Naive thymus-derived CD4-positive, alpha-beta T cell (primary cell): ENCODE results near the gene CNP. TPM values are rescaled to one million over a fixed set of nuclear protein-coding genes. Genes with fewer than 3 reads are reported as not detected.
"Not testable (repeated sequence)": the region's sequence is repeated elsewhere in the genome, so short reads cannot be mapped to it uniquely, and the experiment has no call there.

Experiments used
- ATAC-seq: fragments of 150-1000 bp; cut with Tn5 transposase; 2 replicates; pipeline ENCODE4 v1.10.0; 2021; ENCODE audit warnings: mild to moderate bottlenecking, moderate library complexity
- CTCF ChIA-PET: fragments of 350-600 bp; sonication (Branson Sonifier 250); formaldehyde crosslinking; loops from one replicate; lab custom pipeline; 2021; ENCODE audit warnings: antibody characterized with exemption; lab: Charles Lee
- POLR2A ChIA-PET: fragments of 350-600 bp; sonication (Branson Sonifier 250); formaldehyde crosslinking; loops from one replicate; lab custom pipeline; 2021; ENCODE audit warnings: antibody characterized with exemption, inconsistent platforms; lab: Charles Lee
- DNase-seq, 9 donors: peaks; one replicate each; pipeline versions ENCODE4 v3.0.0 to v3.0.0-alpha.2; 2020 to 2022; ENCODE audit warnings: mixed read lengths in 1 of 9
- H3K27ac ChIP-seq: one replicate; pipeline ENCODE4 v1.7.0; 2013; ENCODE audit warnings: mild to moderate bottlenecking, low read depth, low read length, moderate library complexity
- H3K27me3 ChIP-seq, 2 donors: one replicate each; pipeline ENCODE4 v1.7.0; 2013; ENCODE audit warnings: low read length in 2 of 2, mild to moderate bottlenecking in 2 of 2, moderate library complexity in 2 of 2; ENCODE audit not compliant: control insufficient read depth in 2 of 2, insufficient read depth in 2 of 2
- H3K36me3 ChIP-seq, 3 experiments: 1 replicate in 2 of 3; 2 replicates in 1 of 3; pipeline ENCODE4 v1.7.0; 2013; ENCODE audit warnings: low read length in 3 of 3, mild to moderate bottlenecking in 3 of 3, moderate library complexity in 1 of 3; ENCODE audit not compliant: insufficient read depth in 3 of 3, control insufficient read depth in 2 of 3
- H3K4me1 ChIP-seq, 2 donors: one replicate each; pipeline ENCODE4 v1.7.0; 2013; ENCODE audit warnings: low read length in 2 of 2, mild to moderate bottlenecking in 2 of 2, moderate library complexity in 1 of 2; ENCODE audit not compliant: control insufficient read depth in 2 of 2, insufficient read depth in 2 of 2
- H3K4me3 ChIP-seq: 2 replicates; pipeline ENCODE4 v1.7.0; 2013; ENCODE audit warnings: mild to moderate bottlenecking, low read length
- H3K9me3 ChIP-seq, 3 experiments: 1 replicate in 2 of 3; 2 replicates in 1 of 3; pipeline ENCODE4 v1.7.0; 2013; ENCODE audit warnings: low read length in 3 of 3; ENCODE audit not compliant: control insufficient read depth in 2 of 3
- H3K27ac Mint-ChIP-seq, 9 donors: one replicate each; pipeline ENCODE4 v1.8.0; 2020 to 2022; ENCODE audit warnings: mixed read lengths in 9 of 9, mild to moderate bottlenecking in 8 of 9, moderate library complexity in 5 of 9, inconsistent platforms in 2 of 9
- H3K27me3 Mint-ChIP-seq, 5 donors: one replicate each; pipeline ENCODE4 v1.8.0; 2021 to 2022; ENCODE audit warnings: mixed read lengths in 5 of 5, mild to moderate bottlenecking in 1 of 5
- H3K36me3 Mint-ChIP-seq, 5 donors: one replicate each; pipeline ENCODE4 v1.8.0; 2020 to 2022; ENCODE audit warnings: mixed read lengths in 5 of 5, mild to moderate bottlenecking in 3 of 5, inconsistent platforms in 1 of 5
- H3K4me1 Mint-ChIP-seq, 7 donors: one replicate each; pipeline ENCODE4 v1.8.0; 2020 to 2022; ENCODE audit warnings: mixed read lengths in 7 of 7, mild to moderate bottlenecking in 3 of 7, inconsistent platforms in 1 of 7
- H3K4me3 Mint-ChIP-seq, 10 donors: one replicate each; pipeline ENCODE4 v1.8.0; 2020 to 2022; ENCODE audit warnings: mild to moderate bottlenecking in 10 of 10, mixed read lengths in 10 of 10, moderate library complexity in 6 of 10, inconsistent platforms in 2 of 10
- H3K9me3 Mint-ChIP-seq, 11 donors: one replicate each; pipeline ENCODE4 v1.8.0; 2020 to 2022; ENCODE audit warnings: mixed read lengths in 11 of 11, mild to moderate bottlenecking in 4 of 11, inconsistent platforms in 1 of 11, moderate library complexity in 1 of 11
- intact Hi-C, 2 donors: fragments of 100-400 bp; cut with micrococcal nuclease; formaldehyde crosslinking; loops; one replicate each; pipeline ENCODE4 v1.15.1; 2023
- polyA plus RNA-seq, 2 donors: library from polyadenylated mRNA; unstranded; fragments of 300-500 nt; fragmentation: Illumina TruSeq; gene quantifications; one replicate each; pipeline ENCODE4 v1.2.3, GENCODE V29; 2021
- total RNA-seq, 6 experiments: library from RNA in 5 of 6; stranded (reverse) in 5 of 6; gene quantifications; 1 replicate in 5 of 6; 2 replicates in 1 of 6; pipeline ENCODE4 v1.2.3 and lab custom pipeline; 2021 to 2026

The CNP gene
- total and polyA plus RNA-seq, 7 experiments from 2014 or later = 29.6 to 86.3 (median 32.5) TPM

DNA sequence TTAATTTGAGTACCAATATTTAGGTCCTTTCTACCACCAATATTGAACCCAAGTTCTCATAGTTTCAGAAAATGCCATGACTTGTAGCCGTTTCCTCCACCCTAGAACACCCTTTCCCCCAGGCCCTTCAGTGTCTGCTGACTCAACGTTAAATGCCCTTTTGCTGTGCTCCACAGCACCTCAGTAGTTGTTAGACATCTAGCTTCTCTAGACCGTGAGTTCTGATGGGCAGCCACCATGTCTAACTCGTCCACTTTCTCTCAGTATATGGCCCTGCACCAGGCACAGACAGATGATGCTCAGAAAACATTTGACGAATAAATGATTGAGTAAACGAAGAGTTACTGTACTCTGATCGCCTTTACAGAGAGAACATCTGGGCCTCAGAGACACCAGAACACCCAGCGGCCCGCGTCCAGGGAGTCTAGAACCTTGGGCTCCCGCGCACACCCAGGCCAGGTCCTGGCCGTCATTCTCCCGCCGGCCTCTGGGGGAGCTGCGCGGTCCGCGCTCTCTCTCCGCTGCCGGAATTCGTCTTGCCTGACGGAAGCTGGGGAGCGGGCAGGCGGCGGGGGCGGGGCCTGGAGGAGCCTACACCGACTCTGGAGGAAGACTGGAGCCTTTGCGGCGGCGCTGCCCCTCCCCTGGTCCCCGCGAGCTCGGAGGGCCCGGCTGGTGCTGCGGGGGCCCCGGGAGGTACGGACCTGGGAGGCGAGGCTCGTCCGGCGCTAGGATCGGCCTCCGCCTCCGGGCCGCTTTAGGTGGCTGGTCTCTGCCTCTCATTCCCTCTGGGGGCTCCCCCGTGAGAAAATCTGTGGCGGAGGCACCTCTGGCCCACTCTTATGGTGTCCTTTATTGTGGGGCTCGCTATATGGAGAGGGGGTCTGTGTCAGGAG is 53.2 kb downstream of the CNP start, which contains the start of gene NKIRAS2:
Gene NKIRAS2 (plus strand): TSS at position 582 of the 896 bp plus-strand sequence. CDS start 1,488 bp downstream, outside the sequence.
- Mint-ChIP-seq H3K27ac (peak within 1 kb of the TSS; percentile 77 to 99 (median 90)), H3K4me1 (peaks cover 44 to 69% (median 56%) of the 10 kb centered on the region in 7 donors), H3K4me3 (peak within 1 kb of the TSS; percentile 91 to 100 (median 99)), H3K9me3 (peaks cover 0 to 2% (median 0%) of the 10 kb centered on the region in 11 donors), H3K27me3 (no peaks in the 10 kb centered on the region), H3K36me3 (peaks cover 1 to 12% (median 4%) of the 10 kb centered on the region in 5 donors)
- peak; percentile 88 for ATAC-seq
- peak within 1 kb of the TSS; percentile 84 for H3K27ac ChIP-seq
- no peaks in the 10 kb centered on the region for H3K9me3 ChIP-seq
- peaks cover 0 to 36% (median 0%) of the 10 kb centered on the region in 3 experiments for H3K36me3 ChIP-seq
- intact Hi-C loops = loop anchor here (1.0 to 10.0 kb wide), 9 partner anchors 102 to 1368 kb away; partner anchors contain the start of genes KCNH4 (in 2 of the 2), BECN1 (in 1 of the 2), KAT2A (in 1 of the 2) and KLHL11 (in 1 of the 2)
- CTCF ChIA-PET = interaction anchor here (0.5 to 1.9 kb wide), 13 partner anchors 11 to 575 kb away, joined by 3 to 7 read pairs (median 3); partner anchors contain the start of genes ACLY and CNP
- DNase-seq = peak; percentile 83 to 97 (median 89)
- POLR2A ChIA-PET = interaction anchor here (0.7 to 7.6 kb wide), 14 partner anchors 9 to 1341 kb away, joined by 3 to 71 read pairs (median 4); partner anchors contain the start of genes CNP, DHX58, EIF1 and KAT2A
- peak within 1 kb of the TSS; percentile 85 for H3K4me3 ChIP-seq
- peaks cover 32 to 37% of the 10 kb centered on the region in 2 donors for H3K4me1 ChIP-seq
- no peaks in the 10 kb centered on the region for H3K27me3 ChIP-seq

DNA sequence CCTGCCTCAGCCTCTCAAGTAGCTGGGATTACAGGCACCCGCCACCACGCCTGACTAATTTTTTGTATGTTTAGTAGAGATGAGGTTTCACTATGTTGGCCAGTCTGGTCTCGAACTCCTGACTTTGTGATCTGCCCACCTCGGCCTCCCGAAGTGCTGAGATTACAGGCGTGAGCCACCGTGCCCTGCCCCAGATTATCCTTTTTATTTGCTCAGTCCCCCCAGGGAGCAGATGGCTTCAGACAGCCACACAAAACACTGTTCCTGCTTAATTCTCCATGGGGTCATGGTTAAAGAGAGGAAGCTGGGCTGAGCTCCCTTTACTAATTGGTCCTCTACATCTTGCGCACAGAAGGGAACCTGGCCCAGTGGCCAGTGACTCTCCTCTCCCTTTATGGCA is 54.2 kb downstream of the CNP start:
- H3K9me3 ChIP-seq, DNase-seq, ATAC-seq, H3K27me3 ChIP-seq, H3K9me3 Mint-ChIP-seq, H3K27me3 Mint-ChIP-seq: not testable (repeated sequence)
- Mint-ChIP-seq H3K27ac (peak overlapping the region; percentile 23 to 90 (median 60)), H3K36me3 (peaks cover 4 to 13% (median 7%) of the 10 kb centered on the region in 5 donors), H3K4me3 (peak overlapping the region; percentile 91 to 100 (median 98)), H3K4me1 (peaks cover 37 to 63% (median 51%) of the 10 kb centered on the region in 7 donors)
- ChIA-PET CTCF (interaction anchor here (0.6 to 1.9 kb wide), 7 partner anchors 10 to 574 kb away, joined by 3 to 7 read pairs (median 4); no protein-coding TSS in a partner anchor), POLR2A (interaction anchor here (0.6 to 7.6 kb wide), 11 partner anchors 8 to 1340 kb away, joined by 3 to 71 read pairs (median 4); partner anchors contain the start of genes CNP, DHX58 and KAT2A)
- intact Hi-C loops = loop anchor here (1.0 to 2.0 kb wide), 3 partner anchors 100 to 160 kb away; partner anchors contain the start of genes KAT2A (in 1 of the 2) and KCNH4 (in 1 of the 2)
- peak overlapping the region; percentile 85 for H3K4me3 ChIP-seq
- H3K36me3 ChIP-seq = peaks cover 0 to 36% (median 0%) of the 10 kb centered on the region in 3 experiments
- peak overlapping the region; percentile 84 for H3K27ac ChIP-seq
- peaks cover 23 to 30% of the 10 kb centered on the region in 2 donors for H3K4me1 ChIP-seq

DNA sequence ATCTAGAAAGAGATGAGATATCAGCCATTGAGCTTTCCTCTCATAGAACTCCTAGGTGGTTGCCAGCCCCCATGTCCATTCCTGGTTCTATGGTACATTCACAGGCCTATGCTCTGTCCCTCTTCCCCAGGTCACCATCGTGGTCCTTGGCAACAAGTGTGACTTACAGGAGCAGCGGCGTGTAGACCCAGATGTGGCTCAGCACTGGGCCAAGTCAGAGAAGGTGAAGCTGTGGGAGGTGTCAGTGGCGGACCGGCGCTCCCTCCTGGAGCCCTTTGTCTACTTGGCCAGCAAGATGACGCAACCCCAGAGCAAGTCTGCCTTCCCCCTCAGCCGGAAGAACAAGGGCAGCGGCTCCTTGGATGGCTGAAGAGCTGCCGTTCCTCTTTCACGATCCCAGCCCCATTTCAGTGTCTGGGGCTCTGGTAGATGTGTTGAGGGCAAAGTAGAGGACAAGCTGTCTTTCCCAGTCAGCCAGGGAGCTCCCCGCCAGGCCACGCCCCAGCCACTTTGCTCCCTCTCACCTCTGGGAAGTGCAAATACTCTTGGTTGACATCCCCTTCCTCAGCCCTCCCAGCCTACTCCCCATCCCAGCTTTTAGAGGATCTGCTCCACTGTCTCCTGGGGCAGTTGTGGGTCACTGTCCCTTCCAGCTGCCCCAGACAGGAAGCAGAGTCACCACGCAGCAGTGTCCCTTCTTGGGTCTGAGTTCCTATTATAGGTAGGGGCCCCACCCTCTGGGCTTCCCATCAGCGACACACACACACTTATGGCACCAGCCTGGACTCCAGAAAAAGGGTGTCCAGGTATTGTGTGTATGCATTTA is 57.1 kb downstream of the CNP start:
- H3K27me3 ChIP-seq = no peaks in the 10 kb centered on the region
- Mint-ChIP-seq H3K4me1 (peaks cover 17 to 38% (median 32%) of the 10 kb centered on the region in 7 donors), H3K9me3 (no peaks in the 10 kb centered on the region), H3K27me3 (peaks cover 0 to 7% (median 0%) of the 10 kb centered on the region in 5 donors), H3K27ac (peak overlapping the region in 3 of 9 donors; percentile 16 to 38 (median 34)), H3K36me3 (peaks cover 0 to 12% (median 7%) of the 10 kb centered on the region in 5 donors), H3K4me3 (no peak overlapping the region)
- peaks cover 9 to 15% of the 10 kb centered on the region in 2 donors for H3K4me1 ChIP-seq
- intact Hi-C loops = no loop called here
- CTCF ChIA-PET = interaction anchor here (0.7 to 4.1 kb wide), 13 partner anchors 10 to 172 kb away, joined by 3 to 22 read pairs (median 4); partner anchors contain the start of genes DHX58 and KAT2A
- peaks cover 0 to 26% (median 0%) of the 10 kb centered on the region in 3 experiments for H3K36me3 ChIP-seq
- DNase-seq = no peak
- H3K4me3 ChIP-seq = no peak overlapping the region
- no peaks in the 10 kb centered on the region for H3K9me3 ChIP-seq
- POLR2A ChIA-PET = interaction anchor here (0.7 to 1.6 kb wide), 4 partner anchors 17 to 91 kb away, joined by 3 to 9 read pairs (median 5); partner anchors contain the start of gene DHX58
- no peak overlapping the region for H3K27ac ChIP-seq
- ATAC-seq = no peak

DNA sequence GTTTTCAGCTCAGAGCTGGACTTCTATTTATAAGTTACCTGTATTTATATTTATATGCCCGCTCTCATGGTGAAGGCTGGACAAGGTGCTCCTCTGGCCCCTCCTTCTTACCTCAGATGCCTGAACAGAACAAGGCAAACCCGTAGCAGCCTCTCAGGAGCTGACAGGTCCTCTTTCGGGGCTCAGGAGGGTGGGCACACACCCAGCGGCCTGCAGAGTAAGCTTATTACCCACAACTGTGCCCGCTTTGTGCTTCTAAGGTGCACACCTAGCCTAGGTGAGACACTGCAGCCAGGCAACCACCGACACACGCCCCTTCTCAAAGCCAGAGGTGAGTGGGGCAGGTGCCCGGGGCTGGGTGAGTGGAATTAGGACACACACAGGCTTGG is 58.6 kb downstream of the CNP start:
- no peak overlapping the region for H3K4me3 ChIP-seq
- CTCF ChIA-PET = interaction anchor here (0.7 to 4.1 kb wide), 16 partner anchors 8 to 98 kb away, joined by 3 to 22 read pairs (median 6); partner anchors contain the start of genes CNP, DHX58, DNAJC7 and HSPB9
- POLR2A ChIA-PET = interaction anchor here (1.6 to 2.3 kb wide), 2 partner anchors 23 to 88 kb away, joined by 3 to 8 read pairs; partner anchors contain the start of gene DHX58
- H3K27me3 Mint-ChIP-seq = peaks cover 0 to 8% (median 0%) of the 10 kb centered on the region in 5 donors
- peak overlapping the region in 3 of 9 donors; percentile 18 to 75 (median 37) for H3K27ac Mint-ChIP-seq
- H3K4me1 Mint-ChIP-seq = peaks cover 6 to 26% (median 24%) of the 10 kb centered on the region in 7 donors
- H3K9me3 Mint-ChIP-seq = no peaks in the 10 kb centered on the region
- H3K27ac ChIP-seq = no peak overlapping the region
- H3K9me3 ChIP-seq = no peaks in the 10 kb centered on the region
- intact Hi-C loops = loop anchor here (1.0 kb wide), 4 partner anchors 25 to 91 kb away; partner anchors contain the start of gene C17orf113 (in 1 of the 2)
- H3K4me1 ChIP-seq = peaks cover 9 to 11% of the 10 kb centered on the region in 2 donors
- H3K36me3 ChIP-seq = peaks cover 0 to 23% (median 0%) of the 10 kb centered on the region in 3 experiments
- DNase-seq = no peak
- H3K27me3 ChIP-seq = no peaks in the 10 kb centered on the region
- no peak for ATAC-seq
- H3K36me3 Mint-ChIP-seq = peaks cover 0 to 9% (median 7%) of the 10 kb centered on the region in 5 donors
- no peak overlapping the region for H3K4me3 Mint-ChIP-seq

DNA sequence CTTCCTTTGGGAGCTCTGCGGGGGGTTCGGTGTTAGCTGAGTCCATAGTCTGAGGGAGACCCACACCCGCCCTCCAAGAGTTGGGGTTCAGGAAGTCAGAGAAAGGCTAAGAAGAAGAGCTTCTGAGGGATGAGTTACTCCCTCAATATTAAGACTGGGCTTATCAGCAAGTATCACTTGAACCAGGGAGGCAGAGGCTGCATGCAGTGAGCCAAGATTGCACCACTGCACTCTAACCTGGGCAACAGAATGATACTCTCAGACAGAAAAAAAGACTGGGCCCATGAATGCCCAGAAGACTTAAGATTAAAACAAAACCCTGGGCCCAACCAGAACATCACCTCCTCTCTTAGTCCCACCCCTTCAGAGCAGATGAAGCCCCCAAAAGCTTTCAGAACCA is 59.3 kb downstream of the CNP start:
- peak overlapping the region in 2 of 9 donors; percentile 38 to 46 for H3K27ac Mint-ChIP-seq
- POLR2A ChIA-PET = interaction anchor here (1.0 to 2.3 kb wide), 2 partner anchors 9 to 87 kb away, joined by 3 to 8 read pairs; partner anchors contain the start of genes DHX58 and DNAJC7
- peaks cover 1 to 6% of the 10 kb centered on the region in 2 donors for H3K4me1 ChIP-seq

More for the DNA sequence above, 59.3 kb downstream of the CNP start:
- Histone ChIP-seq H3K9me3 (no peaks in the 10 kb centered on the region), H3K27ac (no peak overlapping the region), H3K36me3 (peaks cover 0 to 23% (median 0%) of the 10 kb centered on the region in 3 experiments), H3K27me3 (no peaks in the 10 kb centered on the region), H3K4me3 (no peak overlapping the region)
- intact Hi-C loops = loop anchor here (1.0 kb wide), 4 partner anchors 24 to 90 kb away; partner anchors contain the start of gene C17orf113 (in 1 of the 2)
- Mint-ChIP-seq H3K9me3 (no peaks in the 10 kb centered on the region), H3K4me1 (peaks cover 6 to 19% (median 17%) of the 10 kb centered on the region in 7 donors), H3K36me3 (peaks cover 0 to 9% (median 7%) of the 10 kb centered on the region in 5 donors), H3K27me3 (peaks cover 0 to 8% (median 0%) of the 10 kb centered on the region in 5 donors), H3K4me3 (no peak overlapping the region)
- ATAC-seq = no peak
- no peak for DNase-seq
- CTCF ChIA-PET = interaction anchor here (0.5 to 4.1 kb wide), 18 partner anchors 8 to 294 kb away, joined by 3 to 22 read pairs (median 4); partner anchors contain the start of genes DHX58, DNAJC7, HSPB9 and KAT2A
